Epidermal melanocyte (primary cell): Measurements from ENCODE around the gene PPFIA4.

Experiments used
- DNase-seq: peaks from one replicate; pipeline ENCODE4 v3.0.0; 2011; ENCODE audit warnings: low spot score; ENCODE audit not compliant: insufficient read length

The PPFIA4 gene

GRCh38 chr1:203040513-203041275 is 14.4 kb downstream of the PPFIA4 start:
- no peak for DNase-seq

- DNase-seq, result no peak
Measured at GRCh38 chr1:203041351-203041932, 15.2 kb downstream of the PPFIA4 start.

- no peak for DNase-seq
Measured at GRCh38 chr1:203043830-203044545, 17.7 kb downstream of the PPFIA4 start.

- DNase-seq, result no peak
Measured at GRCh38 chr1:203044546-203045250, 18.4 kb downstream of the PPFIA4 start.

- no peak for DNase-seq
Measured at GRCh38 chr1:203045336-203045735, 19.0 kb downstream of the PPFIA4 start.

- no peak for DNase-seq
Measured at GRCh38 chr1:203045821-203046594, 19.7 kb downstream of the PPFIA4 start.

GRCh38 chr1:203046984-203047630 is 20.8 kb downstream of the PPFIA4 start:
- DNase-seq, result peak; percentile 60

- DNase-seq, result no peak
Measured at GRCh38 chr1:203048086-203048485, 21.8 kb downstream of the PPFIA4 start.

GRCh38 chr1:203048555-203049051 is 22.3 kb downstream of the PPFIA4 start:
- DNase-seq, result no peak

- no peak for DNase-seq
Measured at GRCh38 chr1:203049077-203049476, 22.8 kb downstream of the PPFIA4 start.

- no peak for DNase-seq
Measured at GRCh38 chr1:203049576-203050180, 23.4 kb downstream of the PPFIA4 start.

- no peak for DNase-seq
Measured at GRCh38 chr1:203050826-203051225, 24.5 kb downstream of the PPFIA4 start.

GRCh38 chr1:203051841-203052324 is 25.6 kb downstream of the PPFIA4 start:
- no peak for DNase-seq

- DNase-seq, result no peak
Measured at GRCh38 chr1:203052601-203053000, 26.3 kb downstream of the PPFIA4 start.

GRCh38 chr1:203054184-203054583 is 27.9 kb downstream of the PPFIA4 start:
- DNase-seq, result no peak

GRCh38 chr1:203054642-203055041 is 28.4 kb downstream of the PPFIA4 start:
- DNase-seq, result no peak

- DNase-seq, result no peak
Measured at GRCh38 chr1:203055161-203055799, 29.0 kb downstream of the PPFIA4 start.

- no peak for DNase-seq
Measured at GRCh38 chr1:203056012-203056411, 29.7 kb downstream of the PPFIA4 start.

GRCh38 chr1:203056516-203056915 is 30.2 kb downstream of the PPFIA4 start:
- DNase-seq, result no peak
